A549 treated with RU486 at 1 μM for 4 hours (cell line): ENCODE results near the gene OAT. TPM values are rescaled to one million over a fixed set of nuclear protein-coding genes. Genes with fewer than 3 reads are reported as not detected.

Experiments used
- total RNA-seq: library from RNA; stranded (reverse); fragments of 200-300 nt; extraction: Qiagen RNA extraction; gene quantifications from 5 replicates; pipeline ENCODE4 v1.2.3, GENCODE V29; 2022; ENCODE audit warnings: low read depth

OAT gene
- total RNA-seq = 59.5 to 95.1 TPM (median 70.3 TPM) in 5 replicates

DNA sequence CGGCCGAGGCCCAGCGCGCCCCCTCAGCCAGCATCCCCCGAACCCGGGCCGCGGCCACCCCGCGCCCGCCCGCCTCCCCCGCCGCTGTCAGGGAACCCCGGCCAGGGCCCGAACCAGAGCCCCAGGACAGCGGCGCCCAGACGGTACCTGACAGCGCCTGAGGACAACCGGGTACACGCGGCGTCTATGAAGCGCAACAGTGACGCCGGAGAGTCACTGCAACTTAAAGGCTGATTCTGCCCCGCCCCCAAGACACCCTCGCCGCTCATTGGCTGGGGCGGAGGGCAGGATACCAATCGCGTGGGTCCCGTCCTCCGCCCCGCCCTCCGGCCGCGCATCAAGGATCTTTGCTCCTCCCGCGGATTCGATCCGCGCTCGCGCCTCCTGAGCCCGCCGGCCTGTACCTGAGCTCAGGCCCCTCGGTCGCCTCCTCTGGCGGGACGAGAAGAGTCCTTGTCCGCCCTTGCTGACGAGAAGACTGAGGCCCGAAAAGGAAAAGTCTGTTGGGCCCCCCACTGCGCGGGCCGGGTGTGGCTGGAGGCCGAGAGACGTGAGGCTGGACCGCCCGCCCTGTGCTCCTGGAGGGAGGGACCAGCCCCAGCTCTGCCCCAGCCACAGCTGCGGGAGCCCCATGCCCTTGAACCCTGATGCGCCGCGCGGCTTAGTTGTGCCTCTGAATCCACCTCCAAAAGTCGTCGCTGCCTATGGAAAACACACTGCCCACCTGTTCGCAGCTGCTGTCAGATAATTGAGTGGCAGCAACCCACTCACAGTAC lies at the start of gene OAT:
TSS of gene OAT (minus strand) at position 198 of the 776 bp plus-strand sequence. CDS start 6,752 bp downstream, outside the sequence.

DNA sequence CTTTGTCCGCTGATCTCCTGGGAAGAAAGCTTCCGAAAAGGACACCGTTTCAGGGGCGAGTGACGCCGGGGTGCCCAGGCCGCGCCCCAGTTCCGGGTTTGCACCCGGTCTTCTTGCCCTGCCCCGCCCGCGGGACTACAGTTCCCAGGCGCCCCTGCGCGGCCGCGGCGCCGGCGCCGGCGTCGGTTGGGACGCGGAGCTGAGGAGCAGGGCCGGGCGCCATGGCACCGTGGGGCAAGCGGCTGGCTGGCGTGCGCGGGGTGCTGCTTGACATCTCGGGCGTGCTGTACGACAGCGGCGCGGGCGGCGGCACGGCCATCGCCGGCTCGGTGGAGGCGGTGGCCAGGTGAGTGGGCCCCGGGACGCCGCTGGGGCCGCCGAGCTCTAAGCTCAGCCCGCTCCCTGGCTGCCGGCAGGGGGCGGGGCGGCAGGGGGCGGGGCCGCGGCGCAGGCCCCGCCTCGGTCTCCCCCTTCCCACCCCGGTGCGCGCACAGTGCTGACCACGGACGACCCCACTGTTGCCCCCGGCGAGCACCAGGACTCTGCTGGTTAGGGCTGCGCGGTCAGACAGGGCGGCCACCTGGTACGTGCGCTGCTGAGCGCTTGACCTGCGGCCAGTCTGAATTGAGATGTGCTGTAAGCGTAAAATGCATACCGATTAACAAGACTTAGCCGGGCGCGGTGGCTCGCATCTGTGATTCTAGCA lies 43.1 kb upstream of the OAT start, which contains the start of gene LHPP:
TSS of gene LHPP (plus strand) at position 182 of the 706 bp plus-strand sequence. CDS start at position 222, 40 bp downstream.

DNA sequence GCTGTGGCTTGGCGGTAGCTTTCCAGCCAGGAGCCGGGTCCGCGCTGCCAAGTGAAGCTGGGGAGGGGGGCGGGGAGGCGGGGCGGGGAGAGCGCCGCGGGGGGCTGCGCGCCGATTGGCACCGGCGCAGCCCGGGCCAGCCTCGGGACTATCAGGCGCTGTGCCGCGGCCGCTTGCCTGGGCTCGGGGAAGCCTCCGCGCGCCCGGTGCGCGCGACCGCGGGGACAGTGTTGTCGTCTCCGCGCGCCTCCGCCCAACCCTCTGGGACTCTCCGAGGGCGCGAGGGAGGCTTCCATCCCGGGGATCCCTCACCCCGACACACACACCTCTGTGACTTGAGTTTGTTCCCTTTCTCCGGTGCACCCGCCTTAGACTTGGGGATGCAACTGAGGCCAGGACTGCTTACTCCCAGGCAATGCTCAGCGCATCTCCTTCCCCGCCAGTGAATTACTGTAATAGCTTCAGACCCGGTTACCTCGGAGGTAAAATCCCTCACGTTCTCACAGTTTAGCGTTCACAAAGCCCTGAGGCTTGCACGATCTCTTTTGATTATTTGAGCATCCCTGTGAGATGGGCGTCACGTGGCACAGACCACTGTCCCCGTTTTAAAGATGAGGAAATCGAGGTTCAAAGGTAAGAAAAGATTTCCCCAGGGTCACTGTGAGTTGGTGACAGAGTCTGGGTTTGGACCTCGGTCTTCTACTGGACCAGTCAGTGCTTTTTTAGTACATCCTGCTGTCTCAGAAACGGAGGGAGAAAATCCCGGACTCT lies 31.5 kb upstream of the OAT start, which contains the start of gene NKX1-2:
TSS of gene NKX1-2 (minus strand) at position 24 of the 771 bp plus-strand sequence. CDS start 92 bp downstream, outside the sequence.

Other genes with a start within 250 kb of the OAT start
- gene NKX1-2, start 31.1 kb upstream of the OAT start, total RNA-seq = 0.03 to 0.05 TPM in 2 of 5 replicates, not detected in the others
- 10.4 to 12.8 TPM (median 11.9 TPM) in 5 replicates for gene LHPP, start 42.9 kb upstream of the OAT start, total RNA-seq